ENCODE results near the gene PLEKHA8.

The PLEKHA8 gene

DNA sequence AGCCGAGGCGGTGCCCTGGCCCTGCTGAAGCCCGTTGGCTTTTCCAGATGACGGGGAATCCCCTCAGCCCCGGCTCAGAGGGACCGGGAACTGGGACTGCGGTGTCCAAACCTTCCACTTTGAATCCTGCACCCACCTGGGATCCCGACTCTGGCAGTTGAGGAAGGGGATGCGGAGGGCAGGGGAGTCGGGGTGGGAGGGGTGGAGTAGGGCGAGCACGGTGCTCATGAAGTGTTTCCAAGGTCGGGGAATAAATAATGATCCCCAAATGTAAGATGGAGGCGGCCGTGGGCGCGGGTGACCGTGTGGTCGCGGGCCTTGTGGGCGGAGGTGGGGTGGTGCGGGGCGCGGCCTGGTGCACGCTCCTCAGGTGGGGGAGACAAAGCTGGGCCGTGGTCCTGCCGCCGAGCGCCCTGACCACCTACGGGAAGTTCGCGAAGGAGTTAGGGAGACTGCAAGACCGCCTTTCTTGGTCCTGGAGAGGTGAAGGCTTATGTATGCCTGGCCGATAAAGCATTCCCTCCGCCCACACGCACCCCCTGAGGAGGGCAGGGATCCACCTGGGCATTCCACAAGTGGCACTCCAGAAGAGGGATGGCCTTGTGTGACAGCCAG lies 108.0 kb downstream of the PLEKHA8 start:
- TF ChIP-seq, protein P1, sequence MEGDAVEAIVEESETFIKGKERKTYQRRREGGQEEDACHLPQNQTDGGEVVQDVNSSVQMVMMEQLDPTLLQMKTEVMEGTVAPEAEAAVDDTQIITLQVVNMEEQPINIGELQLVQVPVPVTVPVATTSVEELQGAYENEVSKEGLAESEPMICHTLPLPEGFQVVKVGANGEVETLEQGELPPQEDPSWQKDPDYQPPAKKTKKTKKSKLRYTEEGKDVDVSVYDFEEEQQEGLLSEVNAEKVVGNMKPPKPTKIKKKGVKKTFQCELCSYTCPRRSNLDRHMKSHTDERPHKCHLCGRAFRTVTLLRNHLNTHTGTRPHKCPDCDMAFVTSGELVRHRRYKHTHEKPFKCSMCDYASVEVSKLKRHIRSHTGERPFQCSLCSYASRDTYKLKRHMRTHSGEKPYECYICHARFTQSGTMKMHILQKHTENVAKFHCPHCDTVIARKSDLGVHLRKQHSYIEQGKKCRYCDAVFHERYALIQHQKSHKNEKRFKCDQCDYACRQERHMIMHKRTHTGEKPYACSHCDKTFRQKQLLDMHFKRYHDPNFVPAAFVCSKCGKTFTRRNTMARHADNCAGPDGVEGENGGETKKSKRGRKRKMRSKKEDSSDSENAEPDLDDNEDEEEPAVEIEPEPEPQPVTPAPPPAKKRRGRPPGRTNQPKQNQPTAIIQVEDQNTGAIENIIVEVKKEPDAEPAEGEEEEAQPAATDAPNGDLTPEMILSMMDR (IDR thresholded peaks at IDR 0.05; ENCODE audit: control insufficient read depth, extremely low read depth, insufficient read depth): no peak
- DNase-seq (ENCODE audit: low read depth): no peak
- peak overlapping the region; percentile 56 for H3K4me3 ChIP-seq (ENCODE audit: low read depth, low read length)

DNA sequence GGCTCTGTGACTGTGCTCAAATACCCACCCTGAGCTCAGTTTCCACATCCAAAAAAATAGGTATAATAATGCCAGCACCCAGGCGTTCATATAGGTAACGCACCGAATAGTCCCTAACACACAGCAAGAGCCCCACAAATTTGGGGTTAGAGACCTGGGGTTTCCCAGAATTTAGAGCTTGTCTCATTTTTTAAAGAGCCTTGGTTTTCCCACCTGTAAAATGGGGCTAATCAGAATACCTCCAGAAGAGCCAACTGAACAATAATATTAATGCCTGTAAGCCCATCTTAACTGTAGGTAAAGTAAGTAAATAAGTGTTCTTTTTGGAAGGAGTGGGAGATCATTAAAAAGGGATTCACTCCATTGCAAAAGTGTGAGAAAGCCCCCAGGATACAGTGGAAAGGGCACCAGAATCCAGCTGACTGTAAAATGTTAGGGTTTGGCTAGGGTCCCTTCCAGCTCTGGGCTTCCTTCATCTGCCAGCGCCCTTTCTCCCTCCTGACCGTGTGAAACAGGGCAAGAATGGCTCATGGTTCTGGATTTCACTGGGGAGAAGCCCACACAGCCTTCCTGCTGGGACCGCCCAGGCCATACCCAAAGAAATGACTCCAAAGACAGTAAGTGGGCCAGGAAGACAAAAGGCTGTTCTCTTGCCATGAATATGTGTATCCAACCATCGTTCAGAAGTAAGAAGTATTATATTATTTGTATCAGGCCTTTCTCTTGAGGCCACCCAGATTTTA lies 108.7 kb downstream of the PLEKHA8 start:
- TF ChIP-seq, protein P1 (IDR thresholded peaks at IDR 0.05; ENCODE audit: control insufficient read depth, extremely low read depth, insufficient read depth): no peak
- DNase-seq (ENCODE audit: low read depth): no peak
- H3K4me3 ChIP-seq (ENCODE audit: low read depth, low read length): no peak overlapping the region

- H3K4me3 ChIP-seq (ENCODE audit: low read depth, low read length): no peak overlapping the region
- TF ChIP-seq, protein P1 (IDR thresholded peaks at IDR 0.05; ENCODE audit: control insufficient read depth, extremely low read depth, insufficient read depth): no peak
- DNase-seq (ENCODE audit: low read depth): no peak
Measured at GRCh38 chr7:30139836-30140384, 111.7 kb downstream of the PLEKHA8 start.

DNA sequence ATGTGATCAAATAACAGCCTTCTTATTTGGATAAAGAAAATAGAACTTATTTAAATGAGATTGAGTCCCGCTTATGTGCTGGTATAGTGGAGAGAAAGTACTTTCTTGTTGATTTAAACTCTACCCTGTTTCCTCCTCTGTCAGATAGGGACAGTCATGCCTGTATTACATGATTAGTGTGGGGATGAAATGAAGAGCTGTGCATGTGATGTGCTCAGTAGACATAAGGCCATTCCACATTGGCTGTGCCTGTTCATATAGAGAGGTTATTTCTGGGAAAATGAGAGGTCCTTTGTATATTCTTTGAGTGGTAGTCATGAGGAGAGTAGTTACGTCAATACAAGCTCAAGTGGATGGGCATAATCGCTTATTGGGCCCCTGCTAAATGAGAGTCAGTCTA lies 112.2 kb downstream of the PLEKHA8 start:
- TF ChIP-seq, protein P1 (IDR thresholded peaks at IDR 0.05; ENCODE audit: control insufficient read depth, extremely low read depth, insufficient read depth): no peak
- H3K4me3 ChIP-seq (ENCODE audit: low read depth, low read length): no peak overlapping the region
- peak; percentile 62 for DNase-seq (ENCODE audit: low read depth)

DNA sequence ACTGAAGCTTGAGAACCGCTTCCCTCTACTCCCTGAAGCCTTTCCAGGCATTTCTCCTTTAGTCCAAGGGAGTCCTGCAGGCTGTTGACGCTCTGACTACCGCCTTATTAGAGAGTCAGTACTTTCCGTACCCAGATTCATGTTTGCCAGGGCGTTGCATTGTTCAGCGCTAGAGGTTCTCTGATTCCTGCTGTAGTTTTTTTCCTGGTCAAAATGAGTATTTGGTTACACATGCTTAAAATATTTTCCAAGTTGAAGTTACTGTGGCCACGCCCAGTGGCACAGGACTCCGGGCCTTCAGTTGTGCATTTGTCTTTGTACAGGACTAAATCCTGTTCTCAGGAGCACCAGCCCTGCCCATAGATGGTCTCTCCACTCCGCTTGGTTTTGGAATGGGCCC lies 114.5 kb downstream of the PLEKHA8 start:
- no peak for DNase-seq (ENCODE audit: low read depth)
- TF ChIP-seq, protein P1 (IDR thresholded peaks at IDR 0.05; ENCODE audit: control insufficient read depth, extremely low read depth, insufficient read depth): no peak
- H3K4me3 ChIP-seq (ENCODE audit: low read depth, low read length): no peak overlapping the region

- TF ChIP-seq, protein P1 (IDR thresholded peaks at IDR 0.05; ENCODE audit: control insufficient read depth, extremely low read depth, insufficient read depth): no peak
- no peak overlapping the region for H3K4me3 ChIP-seq (ENCODE audit: low read depth, low read length)
- peak; percentile 81 for DNase-seq (ENCODE audit: low read depth)
Measured at GRCh38 chr7:30143748-30144251, 115.6 kb downstream of the PLEKHA8 start.
